GM13977 (cell line): Measurements from ENCODE around the gene BICDL1.

ENCODE experiments used
- DNase-seq: peaks from one replicate; pipeline ENCODE4 v3.0.0; 2012; ENCODE audit warnings: low spot score
- CTCF ChIP-seq: IDR thresholded peaks from 2 replicates; pipeline ENCODE4 v1.5.1; 2012; ENCODE audit warnings: mild to moderate bottlenecking, control low read depth; ENCODE audit not compliant: insufficient read depth; ENCODE audit errors: extremely low read depth, missing control alignments
- in situ Hi-C: fragments of 300-500 bp; cut with MboI; formaldehyde crosslinking; loops from one replicate; pipeline ENCODE4 v1.12.0; 2022; ENCODE audit warnings: low sequenced_read_pairs, low pct_unique_long_range_greater_than_20kb, mixed read lengths, inconsistent platforms; ENCODE audit not compliant: unreplicated experiment

BICDL1 gene

DNA sequence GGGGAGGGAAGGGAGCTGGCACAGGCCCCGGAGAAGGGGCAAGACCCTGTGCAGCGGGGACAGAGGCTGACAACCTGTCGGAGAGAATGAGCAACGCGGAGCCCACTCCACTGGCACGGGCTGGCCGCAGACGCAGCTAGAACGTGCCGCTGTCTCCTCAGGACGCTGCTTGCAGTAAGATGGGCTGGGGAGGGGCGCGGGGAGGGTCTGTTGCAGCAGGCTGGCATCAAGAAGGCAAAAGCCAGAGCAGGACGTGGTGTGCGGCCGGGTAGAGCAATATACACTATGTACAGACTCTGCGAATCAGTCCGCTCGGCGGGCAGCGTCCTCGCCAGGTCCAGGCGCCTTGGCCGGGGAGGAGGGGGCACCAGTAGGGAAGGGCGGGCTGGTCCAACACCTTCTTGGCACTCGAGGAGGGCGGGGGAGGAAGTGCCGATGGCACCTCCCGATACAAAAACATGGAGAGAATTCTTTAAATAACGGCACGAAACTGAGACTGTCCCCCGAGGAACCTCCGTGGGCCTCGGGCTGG, 107.7 kb downstream of the BICDL1 start:
- DNase-seq, result no peak
- in situ Hi-C loops, result loop anchor here (25.0 kb wide), 1 partner anchor 409 kb away; no protein-coding TSS in a partner anchor
- TF ChIP-seq CTCF, result no peak

GRCh38 chr12:120098756-120099470, 109.9 kb downstream of the BICDL1 start:
- in situ Hi-C loops, result loop anchor here (25.0 kb wide), 1 partner anchor 412 kb away; no protein-coding TSS in a partner anchor
- DNase-seq, result no peak
- no peak for TF ChIP-seq CTCF

DNA sequence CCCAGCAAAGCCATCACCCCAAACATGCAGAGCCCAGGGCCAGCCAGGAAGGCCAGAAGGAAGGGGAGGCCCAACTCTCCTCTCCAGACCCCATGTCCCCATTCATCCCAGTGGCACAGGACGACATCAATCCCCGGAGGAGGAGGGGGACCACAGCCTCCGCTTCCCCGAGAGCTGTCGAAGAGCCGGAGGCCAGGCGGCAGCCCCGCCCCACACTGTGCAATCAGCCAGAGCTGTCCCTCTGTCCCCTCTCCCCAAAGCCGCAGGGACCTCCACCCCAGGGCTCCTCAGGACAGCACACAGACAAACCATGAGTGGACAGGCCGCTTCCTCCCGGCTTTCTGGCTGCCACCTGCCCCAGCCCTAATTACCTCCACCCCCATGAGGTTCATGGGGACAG, 110.7 kb downstream of the BICDL1 start:
- in situ Hi-C loops, result loop anchor here (25.0 kb wide), 1 partner anchor 412 kb away; no protein-coding TSS in a partner anchor
- TF ChIP-seq CTCF, result no peak
- no peak for DNase-seq

DNA sequence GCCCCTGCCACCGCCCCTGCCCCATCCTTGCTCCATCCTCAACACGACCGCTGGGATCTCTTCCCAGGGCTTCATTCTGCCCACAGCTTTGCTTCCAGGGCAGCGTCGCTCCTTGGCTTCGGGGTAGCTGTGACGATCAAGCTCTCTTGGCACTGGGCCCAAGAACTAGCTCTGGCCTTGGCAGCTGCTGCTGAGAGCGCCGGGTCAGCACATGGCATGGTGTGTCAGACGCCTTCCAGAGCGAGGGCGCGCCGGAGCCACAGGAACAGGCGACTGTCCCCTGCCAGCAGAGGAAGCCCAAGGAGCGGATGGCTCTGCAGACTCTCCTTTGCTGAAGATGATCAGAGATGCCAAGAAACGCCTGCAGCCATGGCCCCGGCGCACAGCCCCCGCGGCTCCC, 111.6 kb downstream of the BICDL1 start:
- in situ Hi-C loops, result no loop called here

GRCh38 chr12:120101182-120101581, 112.1 kb downstream of the BICDL1 start:
- no peak for TF ChIP-seq CTCF
- in situ Hi-C loops, result no loop called here

More for the DNA sequence above, 111.6 kb downstream of the BICDL1 start:
- DNase-seq, result no peak
- no peak for TF ChIP-seq CTCF

GRCh38 chr12:120101617-120102016, 112.6 kb downstream of the BICDL1 start:
- in situ Hi-C loops, result no loop called here
- no peak for TF ChIP-seq CTCF

More at GRCh38 chr12:120101182-120101581, 112.1 kb downstream of the BICDL1 start:
- DNase-seq, result peak; percentile 59

More at GRCh38 chr12:120101617-120102016, 112.6 kb downstream of the BICDL1 start:
- DNase-seq, result no peak
